NCI-H748 (cell line): Measurements from ENCODE around the gene RNASEL.

Experiments used
- DNase-seq: peaks from one replicate; lab custom pipeline; 2025; ENCODE audit not compliant: unreplicated experiment; lab: John Stamatoyannopoulos, UW

The RNASEL gene

DNA sequence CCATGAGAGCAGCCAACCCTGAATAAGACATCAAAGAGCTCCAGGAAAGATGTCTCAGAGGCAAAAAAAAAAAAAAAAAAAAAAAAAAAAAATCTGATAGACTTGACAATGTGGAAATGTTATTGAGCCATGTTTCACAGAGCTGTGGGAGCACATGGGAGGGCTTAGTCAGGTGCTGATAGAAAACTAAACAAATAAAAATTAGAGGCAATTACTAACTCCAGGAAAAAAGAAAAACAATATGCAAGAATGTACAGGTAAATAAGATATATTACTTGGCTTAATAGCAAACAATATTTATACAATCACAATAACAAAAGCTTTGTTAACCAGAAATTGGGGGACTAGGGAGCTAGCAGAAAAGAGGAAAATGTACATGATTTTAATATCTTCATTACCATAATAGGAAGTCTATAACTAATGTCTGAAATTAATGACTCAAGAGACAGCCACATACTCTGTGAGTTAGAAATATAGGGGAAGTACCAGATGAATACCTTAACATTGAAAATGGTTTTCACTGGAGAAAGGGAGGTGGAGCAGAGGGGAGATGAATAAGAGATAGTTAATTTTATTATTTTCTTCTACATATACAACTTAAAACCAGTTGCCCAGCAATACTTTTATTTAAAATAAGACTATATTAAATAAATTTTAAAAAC, 32.0 kb upstream of the RNASEL start:
- DNase-seq, result no peak

DNA sequence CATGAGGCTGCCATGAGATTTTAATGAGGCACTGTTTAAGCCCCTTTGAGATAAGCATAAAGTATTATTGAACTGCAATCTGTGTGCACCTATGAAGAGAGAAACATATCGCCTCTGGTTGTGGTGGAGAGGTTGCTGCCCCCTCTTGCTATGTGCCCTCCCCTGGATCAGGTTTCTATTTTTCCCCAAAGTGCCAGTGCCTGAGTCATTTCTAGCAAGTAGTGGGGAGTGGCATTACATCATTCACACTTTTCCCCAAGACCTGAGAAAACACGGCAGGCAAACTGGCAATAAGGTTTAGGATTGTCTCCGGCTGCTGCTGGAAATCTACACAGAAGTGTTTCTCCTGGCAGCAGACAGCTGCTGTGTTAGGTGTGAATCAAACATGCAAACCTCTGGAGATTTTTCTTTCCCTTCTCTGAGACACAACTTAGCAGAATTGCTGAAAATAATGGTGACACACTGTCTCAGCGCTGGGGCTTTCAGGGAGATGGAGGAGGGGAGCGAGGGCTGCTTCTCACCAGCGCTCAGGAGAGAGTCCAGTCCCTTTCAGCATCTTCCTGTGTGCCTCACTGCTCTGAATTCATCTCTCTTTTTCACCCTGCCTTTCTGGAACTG, 28.8 kb upstream of the RNASEL start:
- DNase-seq, result peak; percentile 64

DNA sequence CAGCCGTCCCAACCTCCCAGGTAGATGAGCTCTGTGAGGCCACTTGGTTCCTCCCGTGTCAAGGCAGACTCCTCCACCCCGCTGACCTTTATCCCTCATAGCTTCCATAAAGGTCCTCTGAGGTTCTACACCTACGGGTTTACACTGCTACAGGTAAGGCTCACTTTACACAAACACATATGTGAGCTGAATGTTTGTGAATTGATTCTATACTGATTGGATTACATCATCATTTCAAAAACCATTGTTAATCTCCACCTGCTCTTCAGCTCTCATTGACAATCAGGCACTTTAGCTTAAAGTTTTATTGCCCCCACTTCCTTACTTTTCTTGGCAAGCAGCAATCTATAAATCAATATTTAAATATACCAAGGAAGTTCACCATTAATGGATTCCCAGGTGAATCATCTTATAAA, 28.0 kb upstream of the RNASEL start:
- DNase-seq, result peak; percentile 82

DNA sequence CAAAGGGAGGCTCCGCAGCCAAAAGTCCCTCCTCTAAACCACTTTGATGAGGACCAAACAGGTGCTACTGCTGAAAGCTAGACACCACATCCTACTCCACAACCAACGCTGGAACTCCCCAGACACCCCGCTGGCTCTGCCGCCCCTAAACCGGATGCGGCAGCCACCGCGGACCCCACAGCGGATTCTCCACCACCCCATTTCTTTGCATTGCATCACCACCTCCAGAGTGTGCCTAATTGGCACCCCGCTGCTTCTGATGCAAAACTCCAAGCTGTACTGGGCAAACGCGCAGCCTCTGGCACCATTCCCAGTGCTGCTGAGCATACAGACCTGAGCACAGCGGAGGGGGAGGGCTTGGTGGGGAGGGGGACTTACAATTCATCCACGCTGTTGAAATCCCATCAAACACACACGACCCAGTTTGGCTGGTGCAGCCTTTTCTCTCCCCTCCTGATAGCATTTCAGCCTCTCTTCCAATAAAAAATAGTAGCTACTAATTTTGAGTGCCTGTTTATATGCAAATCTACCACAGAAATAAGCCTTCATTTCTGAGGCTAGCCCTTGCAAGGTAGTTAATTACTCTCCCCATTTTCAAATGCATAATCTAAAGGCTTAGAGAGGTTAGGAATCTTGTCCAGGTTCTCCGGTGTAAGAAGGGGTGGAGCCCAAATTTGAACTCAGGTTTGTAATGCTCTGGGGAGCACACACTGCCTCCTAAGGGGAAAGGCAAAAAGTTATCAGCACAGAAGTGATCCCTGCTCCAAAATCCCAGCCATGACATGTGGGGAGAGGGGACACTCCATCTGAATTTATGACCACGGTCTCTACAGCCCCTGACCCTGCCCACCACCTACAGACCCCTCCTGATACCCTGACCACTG, 27.3 kb upstream of the RNASEL start:
- peak; percentile 97 for DNase-seq

DNA sequence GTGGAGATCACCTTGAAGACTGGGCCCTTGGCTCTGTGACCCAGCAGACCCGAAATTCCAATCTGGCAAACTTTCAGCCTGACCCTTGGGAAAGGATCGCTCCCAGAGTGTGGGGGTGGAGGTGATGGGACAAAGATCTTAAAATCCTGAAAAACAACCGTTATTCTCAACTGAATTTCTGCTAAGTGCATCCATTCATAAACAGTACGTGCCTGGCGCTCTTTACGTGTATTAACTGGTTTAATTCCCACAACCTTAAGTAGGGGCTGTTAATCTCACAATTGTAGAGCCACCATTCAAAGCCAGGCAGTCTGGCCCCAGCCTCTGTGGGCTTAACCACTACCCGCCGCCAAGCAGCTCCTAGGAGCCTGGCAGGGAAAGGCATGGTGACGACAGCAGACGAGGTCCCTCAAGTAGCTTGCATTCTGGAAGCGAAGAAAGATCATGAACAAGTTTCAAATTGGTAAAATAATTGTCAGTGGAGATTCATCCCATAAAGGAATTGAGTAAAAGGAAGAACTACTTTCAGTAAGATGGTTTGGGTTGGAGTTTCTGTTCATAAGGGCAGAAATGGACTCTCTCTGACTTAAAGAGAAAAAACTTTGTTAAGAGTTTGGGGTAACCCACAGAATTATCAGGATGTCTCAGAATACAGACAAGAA, 26.5 kb upstream of the RNASEL start:
- peak; percentile 79 for DNase-seq

DNA sequence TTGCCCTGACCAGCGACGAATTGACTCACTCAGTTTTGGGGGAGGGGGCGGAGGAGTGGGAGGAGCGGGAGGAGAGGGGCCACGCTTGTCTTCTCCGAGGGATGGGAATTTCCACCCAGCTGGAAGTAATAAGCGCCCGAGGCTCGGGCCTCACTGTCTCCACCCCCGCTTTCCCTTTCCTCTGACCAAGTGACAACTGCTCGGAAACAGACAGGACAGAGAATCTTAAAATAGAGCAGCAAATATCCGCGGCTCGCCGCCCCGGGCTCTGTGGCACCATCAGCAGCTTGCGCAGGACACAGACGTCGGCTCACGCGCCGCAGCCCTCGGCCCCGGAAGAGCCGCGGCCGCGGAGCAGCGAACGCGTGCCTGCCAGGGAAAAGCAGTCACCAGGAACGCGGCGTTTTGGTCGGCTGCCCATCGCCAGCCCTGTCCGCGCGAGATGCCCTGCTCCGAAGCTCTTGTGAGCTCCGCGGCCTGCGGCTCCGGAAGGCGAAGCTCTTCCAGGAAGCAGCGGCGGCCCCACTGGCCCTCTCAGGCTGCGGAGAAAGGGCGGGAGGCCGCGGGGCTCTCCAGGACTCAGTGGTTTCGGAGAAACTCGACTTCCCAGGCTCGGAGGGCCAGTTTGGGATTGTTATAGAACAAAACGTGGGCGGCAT, 25.9 kb upstream of the RNASEL start:
- peak; percentile 75 for DNase-seq

DNA sequence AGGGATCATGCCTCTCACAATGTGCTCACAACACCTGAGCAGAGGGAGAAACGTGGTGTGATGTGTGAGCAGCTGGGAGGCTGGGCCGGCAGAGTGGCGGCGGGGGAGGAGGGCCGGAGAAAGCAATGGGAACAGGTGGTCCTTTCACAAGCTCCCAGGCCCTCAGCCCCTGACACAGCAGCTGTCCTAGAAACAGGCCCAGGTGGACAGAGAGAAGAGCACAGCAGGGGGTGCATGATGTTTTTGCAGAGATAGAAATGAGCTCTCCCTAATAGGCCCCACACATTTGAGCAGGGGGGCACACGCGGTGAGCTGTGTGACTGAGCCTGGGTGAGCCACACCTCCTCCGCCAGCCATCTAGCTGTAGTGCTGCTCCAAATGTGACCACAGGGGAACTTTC, 22.7 kb upstream of the RNASEL start:
- DNase-seq, result peak; percentile 97

DNA sequence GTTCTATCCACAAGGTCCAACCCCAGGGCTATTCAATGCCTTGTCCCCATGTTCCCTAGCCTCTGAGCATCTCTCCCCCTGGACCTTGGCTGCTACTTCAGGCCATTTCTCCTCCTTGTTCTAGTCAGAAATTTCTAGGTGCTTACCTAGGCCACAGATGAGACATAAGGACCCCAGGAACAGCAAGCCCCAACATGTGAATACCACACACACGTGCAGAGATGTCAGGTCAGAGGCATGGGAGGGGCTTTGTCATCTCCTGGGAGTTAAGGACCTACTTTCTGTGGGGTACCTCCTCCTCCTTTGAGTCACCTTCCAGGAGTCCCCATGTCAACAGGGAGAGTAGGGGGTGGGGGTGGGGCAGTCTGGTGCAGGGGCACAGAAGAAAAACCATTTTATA, 22.3 kb upstream of the RNASEL start:
- no peak for DNase-seq

DNA sequence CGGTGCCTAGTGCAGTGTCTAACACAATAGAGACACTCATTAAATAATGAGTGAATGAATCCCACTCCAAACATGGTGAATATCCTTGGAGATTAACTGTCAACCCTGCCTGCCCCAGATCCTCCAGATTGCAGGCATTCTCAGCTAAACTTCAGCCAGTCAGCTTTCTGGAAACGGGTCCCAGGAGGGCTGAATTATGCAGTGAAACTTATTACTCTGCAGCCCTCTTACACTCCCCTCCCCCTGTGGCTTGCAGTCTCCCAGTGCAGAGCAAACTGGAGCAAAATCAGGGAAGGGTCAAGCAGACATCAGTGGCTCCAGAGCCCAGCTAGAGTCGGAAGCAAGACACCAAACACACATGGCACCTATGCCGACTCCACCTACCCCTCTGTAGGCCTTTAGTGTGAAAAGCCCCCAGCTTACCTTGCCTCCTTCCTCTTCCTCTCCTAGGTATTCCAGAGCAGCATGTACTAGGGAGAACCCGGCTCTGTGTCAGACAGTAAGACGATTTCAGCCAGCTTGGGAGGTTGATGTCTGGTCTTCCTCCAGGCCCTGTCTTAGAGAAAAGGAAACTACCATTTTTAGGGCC, 21.6 kb upstream of the RNASEL start:
- no peak for DNase-seq

DNA sequence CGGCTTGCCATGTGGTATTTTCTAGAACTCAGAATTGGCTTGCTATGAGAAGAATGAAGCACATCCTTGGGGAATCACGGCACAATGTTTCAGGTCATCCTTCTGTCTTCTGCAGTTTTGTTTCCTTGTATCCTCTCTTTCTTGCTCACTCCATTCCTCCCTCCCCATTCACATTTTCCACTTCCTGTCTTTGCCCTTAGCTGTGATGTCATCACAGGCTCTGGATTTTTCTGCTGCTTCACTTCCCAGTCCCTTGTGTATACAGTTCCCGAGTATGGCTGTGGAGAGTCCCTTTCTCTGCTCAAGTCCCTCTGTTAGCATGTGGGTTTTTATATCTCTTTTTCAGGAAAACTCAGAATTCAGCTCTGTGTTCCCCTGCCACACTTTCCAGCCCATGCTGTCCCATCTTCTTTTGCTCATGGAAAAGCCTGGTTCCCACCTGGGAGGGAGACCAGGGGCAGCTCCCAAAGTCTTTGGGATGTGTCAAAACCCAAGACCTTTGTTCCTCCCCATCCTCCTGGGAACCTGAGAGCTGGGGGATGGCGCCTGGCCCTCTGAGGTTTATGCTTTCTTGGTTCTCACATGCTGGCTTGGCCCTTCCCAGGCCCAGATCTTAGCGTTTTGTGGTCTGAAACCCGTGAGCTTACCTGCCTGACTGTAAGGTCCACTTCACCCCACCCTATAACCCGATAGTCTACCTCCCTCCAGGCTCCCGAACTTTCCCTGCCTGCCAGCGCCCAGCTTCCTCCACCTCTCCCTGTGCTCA, 20.0 kb upstream of the RNASEL start:
- DNase-seq, result no peak

DNA sequence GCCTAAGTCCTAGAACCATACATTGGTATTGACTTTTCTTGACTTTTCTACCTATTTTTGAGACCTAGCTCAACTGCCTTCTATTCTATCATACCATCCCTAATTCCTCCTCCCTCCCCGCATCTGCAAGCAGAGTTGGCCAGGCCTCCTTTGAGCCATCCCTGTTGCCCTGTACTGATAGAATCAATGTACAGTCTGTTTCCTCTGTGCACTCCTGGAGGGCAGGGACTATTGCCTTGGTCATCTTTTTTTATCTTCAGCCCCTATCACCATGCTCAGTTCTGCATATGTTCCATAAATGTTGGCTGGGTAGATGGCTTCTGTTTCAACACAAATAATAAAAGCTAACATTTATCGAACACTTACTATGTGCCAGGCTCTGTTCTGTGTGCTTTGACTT, 19.2 kb upstream of the RNASEL start:
- DNase-seq, result no peak

DNA sequence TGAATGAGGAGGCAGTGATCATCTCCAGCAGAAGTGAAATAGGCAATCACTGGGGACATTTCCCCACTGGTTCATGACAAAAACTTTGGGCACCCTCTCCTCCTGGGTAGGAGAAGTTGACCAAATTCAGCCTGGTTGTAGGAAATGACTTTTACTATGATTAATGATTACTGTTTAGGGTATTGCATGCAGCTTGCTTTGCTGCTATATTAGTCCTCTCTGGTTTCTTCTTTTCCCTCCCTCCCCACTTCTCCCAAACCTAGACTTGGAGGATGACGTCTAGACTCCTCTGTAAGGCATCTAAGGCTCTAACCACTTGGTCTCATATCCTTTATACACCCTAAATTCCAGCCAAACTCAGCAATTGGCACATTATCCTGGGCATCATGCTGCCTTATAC, 18.5 kb upstream of the RNASEL start:
- no peak for DNase-seq

DNA sequence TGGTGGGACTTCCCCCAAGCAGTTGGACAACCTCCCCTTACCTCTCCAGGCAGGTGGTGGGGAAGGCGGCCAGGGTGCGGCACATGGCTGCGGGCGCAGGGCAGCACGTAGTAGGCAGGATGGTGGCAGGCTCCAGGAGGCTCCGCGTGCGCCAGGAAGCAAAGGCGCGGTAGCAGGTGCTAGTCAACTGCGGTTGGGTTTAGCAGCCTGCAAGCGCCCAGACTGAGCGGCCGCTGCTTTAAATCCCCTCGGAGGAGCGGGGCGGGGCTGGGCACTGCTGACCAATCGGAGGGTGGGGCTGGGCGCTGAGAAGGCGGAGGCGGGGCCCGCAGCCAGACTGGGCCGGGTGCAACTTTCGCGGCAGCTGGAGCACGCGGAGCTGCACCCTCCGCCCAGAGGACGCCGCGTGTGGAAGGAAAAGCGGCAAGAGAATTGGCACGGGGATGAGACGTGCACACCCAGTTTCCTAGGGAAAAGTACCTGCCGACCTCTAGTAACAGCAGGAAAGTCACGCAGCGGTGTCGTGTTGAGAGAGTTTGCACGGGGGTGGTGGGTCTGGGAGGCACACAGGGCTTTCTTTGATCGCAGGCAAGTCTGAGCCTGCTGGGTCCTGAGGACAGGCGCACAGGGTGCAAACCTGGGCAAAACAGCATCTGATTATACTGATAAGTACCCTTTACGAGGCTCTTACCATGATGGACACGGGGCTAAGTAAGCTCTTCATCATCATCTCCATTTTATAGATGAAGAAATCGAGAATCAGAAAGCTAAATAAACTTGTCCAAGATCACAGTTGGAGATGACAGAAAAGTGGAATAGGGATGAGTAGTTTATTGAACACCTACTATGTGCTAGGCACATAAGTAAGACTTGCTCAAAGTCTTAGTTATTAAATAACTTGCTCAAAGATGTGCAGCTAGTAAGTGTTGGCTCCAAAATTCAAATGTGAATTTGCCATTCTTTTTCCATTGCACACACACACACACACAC, 15.4 kb upstream of the RNASEL start, which contains the start of gene RGS16:
Gene RGS16 (minus strand): TSS at position 215 of the 990 bp plus-strand sequence. CDS start 130 bp downstream, at position 85.
- DNase-seq, result peak; percentile 96

DNA sequence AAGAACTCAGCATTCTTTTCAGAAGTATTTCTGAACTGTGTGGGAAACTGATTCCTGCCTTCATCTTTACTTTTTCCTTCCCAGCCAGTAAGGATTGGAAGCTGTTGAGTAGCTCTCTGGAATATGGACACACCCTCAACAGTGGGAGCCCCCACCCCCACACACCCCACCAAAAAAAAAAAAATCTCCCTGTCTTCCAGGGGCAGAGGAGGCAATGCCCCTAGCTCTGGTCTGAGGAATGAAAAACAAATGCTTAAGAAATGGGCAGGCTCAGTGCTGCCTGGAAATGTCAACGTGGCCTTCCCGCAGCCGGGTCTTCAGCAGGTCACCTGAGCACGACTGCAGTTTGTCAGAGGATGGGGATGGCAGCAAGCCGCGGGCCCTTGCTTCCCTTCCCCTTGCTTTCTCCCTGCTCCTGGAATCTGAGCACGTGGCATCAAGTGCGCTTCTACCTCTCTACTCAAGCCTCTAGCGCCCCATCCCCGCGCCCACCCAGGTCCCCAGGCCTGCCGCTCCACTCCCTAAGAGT, 14.7 kb upstream of the RNASEL start:
- peak; percentile 73 for DNase-seq

DNA sequence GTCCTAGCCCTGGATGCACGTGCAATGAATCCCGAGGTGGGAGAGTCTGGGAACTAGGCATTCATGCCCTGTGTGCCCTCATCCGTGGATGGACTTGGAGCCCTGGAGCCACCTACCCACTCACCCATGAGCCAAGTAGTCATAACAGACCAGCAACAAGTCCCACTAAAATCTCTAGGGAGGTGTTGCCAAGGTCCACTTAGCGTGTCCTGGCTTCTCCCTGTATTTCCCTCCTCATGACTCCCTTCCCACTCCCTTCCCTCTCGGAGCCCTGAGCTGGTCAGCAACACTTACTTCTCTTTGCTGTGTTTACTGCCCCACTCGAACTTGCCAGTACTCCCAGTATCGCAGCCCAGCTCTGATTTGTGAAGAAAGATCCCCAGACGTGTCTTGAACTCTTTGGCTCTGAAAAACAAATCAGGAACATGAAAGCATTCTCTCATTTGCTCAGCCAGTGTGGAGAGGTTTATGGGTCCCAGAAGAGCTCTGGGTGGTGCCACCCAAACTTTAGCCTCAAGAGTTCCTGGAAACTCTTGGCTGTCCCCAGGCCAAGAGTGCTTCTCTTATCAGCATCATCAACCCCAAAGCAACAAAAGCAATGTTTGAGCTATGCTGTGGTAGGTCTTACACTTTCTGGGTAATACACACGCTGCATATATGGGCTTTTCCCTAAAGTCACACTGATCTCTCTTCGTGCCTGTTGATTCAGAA, 14.0 kb upstream of the RNASEL start:
- peak; percentile 16 for DNase-seq

DNA sequence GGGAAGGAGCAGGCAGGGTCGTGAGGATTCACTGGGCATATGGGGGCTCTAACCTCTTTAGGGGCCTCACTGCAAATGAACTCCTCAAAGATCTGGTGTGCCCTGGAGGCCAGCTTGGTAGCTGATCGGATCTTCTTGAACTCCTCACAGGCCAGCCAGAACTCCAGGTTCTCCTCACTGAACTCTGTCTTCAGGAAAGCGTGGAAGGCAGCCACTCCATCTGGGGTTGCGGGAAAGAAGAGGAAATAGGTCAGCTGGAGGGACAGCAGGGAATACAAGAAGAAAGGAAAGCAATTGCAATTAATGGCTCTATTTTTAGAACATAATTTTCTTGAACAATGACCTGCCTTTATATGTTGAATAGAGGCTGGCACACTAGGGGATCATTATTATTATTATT, 12.9 kb upstream of the RNASEL start:
- peak; percentile 63 for DNase-seq

DNA sequence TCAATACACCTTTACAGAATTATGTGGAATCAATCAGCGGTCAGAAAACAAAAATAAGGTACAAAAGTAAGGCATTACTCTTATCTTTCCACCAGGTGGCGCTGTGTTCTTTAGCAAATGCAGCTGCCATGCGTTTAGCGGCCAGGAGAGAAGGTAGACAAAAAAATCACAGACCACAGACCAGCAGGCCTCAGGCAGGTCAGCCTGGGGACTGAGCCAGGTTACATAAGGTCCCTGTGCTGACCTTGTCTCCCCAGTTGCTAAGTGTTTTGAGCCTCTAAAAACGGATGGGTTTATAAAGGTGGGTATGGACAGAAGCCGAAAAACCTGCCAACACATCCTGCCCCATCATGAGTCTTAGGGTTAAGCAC, 12.3 kb upstream of the RNASEL start:
- peak; percentile 79 for DNase-seq
